GM23338 (cell line): ENCODE data around the gene CFAP299. TPM values are rescaled to one million over a fixed set of nuclear protein-coding genes. Genes with fewer than 3 reads are reported as not detected.

Experiments
- ATAC-seq: fragments of 200-7000 bp; cut with Tn5 transposase; 3 replicates; pipeline ENCODE4 v1.9.1; 2020
- DNase-seq: peaks from one replicate; pipeline ENCODE4 v3.0.0-alpha.2; 2015; ENCODE audit warnings: low spot score
- H2AFZ ChIP-seq: fragments of 200-600 bp; sonication (generic); 2 replicates; pipeline ENCODE4 v1.8.0; 2016; ENCODE audit warnings: antibody characterized with exemption, mild to moderate bottlenecking, moderate library complexity
- H3F3A ChIP-seq: fragments of 200-600 bp; sonication (generic); replicated peaks from 2 replicates; pipeline ENCODE4 v1.8.0; 2017; ENCODE audit warnings: antibody characterized with exemption, mixed run types, low read depth
- H3K27ac ChIP-seq: fragments of 200-600 bp; sonication (generic); 2 replicates; pipeline ENCODE4 v1.6.1; 2016; ENCODE audit warnings: low read depth
- H3K27me3 ChIP-seq: fragments of 200-600 bp; sonication (generic); 2 replicates; pipeline ENCODE4 v1.8.0; 2016; ENCODE audit warnings: mild to moderate bottlenecking, mixed run types, moderate library complexity; ENCODE audit not compliant: insufficient read depth
- H3K36me3 ChIP-seq: fragments of 200-600 bp; sonication (generic); 2 replicates; pipeline ENCODE4 v1.8.0; 2016; ENCODE audit warnings: mild to moderate bottlenecking; ENCODE audit not compliant: insufficient read depth
- H3K4me1 ChIP-seq: fragments of 200-600 bp; sonication (generic); 2 replicates; pipeline ENCODE4 v1.8.0; 2016; ENCODE audit warnings: mild to moderate bottlenecking, moderate library complexity; ENCODE audit not compliant: insufficient read depth
- H3K4me2 ChIP-seq: fragments of 200-600 bp; sonication (generic); 2 replicates; pipeline ENCODE4 v1.7.1; 2017; ENCODE audit warnings: mixed run types
- H3K4me3 ChIP-seq: fragments of 200-600 bp; sonication (generic); 2 replicates; pipeline ENCODE4 v1.6.1; 2016; ENCODE audit warnings: mixed run types
- H3K79me2 ChIP-seq: fragments of 200-600 bp; sonication (generic); replicated peaks from 2 replicates; pipeline ENCODE4 v1.8.0; 2017; ENCODE audit warnings: mild to moderate bottlenecking; ENCODE audit not compliant: insufficient read depth
- H3K9me2 ChIP-seq: fragments of 200-600 bp; sonication (generic); 2 replicates; pipeline ENCODE4 v1.8.0; 2017; ENCODE audit not compliant: insufficient read depth
- H4K20me1 ChIP-seq: fragments of 200-600 bp; sonication (generic); replicated peaks from 2 replicates; pipeline ENCODE4 v1.8.0; 2017; ENCODE audit warnings: mild to moderate bottlenecking; ENCODE audit not compliant: insufficient read depth
- H3K27ac Mint-ChIP-seq: 2 replicates; pipeline ENCODE4 v1.8.0; 2020; ENCODE audit warnings: inconsistent platforms, mild to moderate bottlenecking, moderate library complexity, mixed read lengths
- H3K27me3 Mint-ChIP-seq: 3 replicates; pipeline ENCODE4 v1.8.0; 2022; ENCODE audit warnings: low read depth, mild to moderate bottlenecking, moderate library complexity, mixed read lengths, inconsistent platforms; ENCODE audit not compliant: insufficient read depth, poor library complexity
- H3K36me3 Mint-ChIP-seq: 3 replicates; pipeline ENCODE4 v1.8.0; 2021; ENCODE audit warnings: low read depth, mild to moderate bottlenecking, inconsistent platforms, moderate library complexity, mixed read lengths
- H3K4me1 Mint-ChIP-seq: 3 replicates; pipeline ENCODE4 v1.8.0; 2020; ENCODE audit warnings: mild to moderate bottlenecking, inconsistent platforms, mixed read lengths
- H3K4me3 Mint-ChIP-seq: 3 replicates; pipeline ENCODE4 v1.8.0; 2021; ENCODE audit warnings: moderate library complexity, mild to moderate bottlenecking, inconsistent platforms, mixed read lengths
- H3K9me3 Mint-ChIP-seq: 3 replicates; pipeline ENCODE4 v1.8.0; 2020; ENCODE audit warnings: moderate library complexity, mild to moderate bottlenecking, inconsistent platforms, mixed read lengths
- CTCF ChIP-seq, 2 experiments: fragments of 200-600 bp in 1 of 2; sonication (generic) in 1 of 2; conservative IDR thresholded peaks; 2 replicates each; pipeline versions ENCODE4 v1.5.1 to v1.6.1; 2016 to 2017; ENCODE audit warnings: antibody characterized with exemption in 2 of 2, low read depth in 2 of 2, mild to moderate bottlenecking in 2 of 2, moderate library complexity in 1 of 2
- ETS1 ChIP-seq: IDR thresholded peaks from 2 replicates; pipeline ENCODE4 v1.6.1; 2016; ENCODE audit warnings: antibody characterized with exemption
- EZH2phosphoT487 ChIP-seq: fragments of 200-600 bp; sonication (generic); IDR thresholded peaks from one replicate; pipeline ENCODE4 v1.8.1; 2018; ENCODE audit warnings: antibody characterized with exemption; ENCODE audit not compliant: unreplicated experiment
- JUNB ChIP-seq: IDR thresholded peaks from one replicate; pipeline ENCODE4 v1.6.1; 2016; ENCODE audit warnings: antibody characterized with exemption; ENCODE audit not compliant: unreplicated experiment
- POLR2AphosphoS5 ChIP-seq: IDR thresholded peaks from 2 replicates; pipeline ENCODE4 v1.6.1; 2016; ENCODE audit warnings: antibody characterized with exemption, low read depth
- STAT1 ChIP-seq: IDR thresholded peaks from one replicate; pipeline ENCODE4 v1.6.1; 2016; ENCODE audit warnings: antibody characterized with exemption; ENCODE audit not compliant: unreplicated experiment
- ZNF114 ChIP-seq: fragments of 250-450 bp; sonication (Bioruptor Pico); IDR thresholded peaks from 2 replicates; pipeline ENCODE4 v1.5.0; 2020; ENCODE audit warnings: mild to moderate bottlenecking, moderate library complexity
- ZNF331 ChIP-seq: fragments of 250-450 bp; sonication (Bioruptor Pico); IDR thresholded peaks from 2 replicates; pipeline ENCODE4 v1.5.0; 2020; ENCODE audit warnings: low read depth, mild to moderate bottlenecking, moderate library complexity
- polyA plus RNA-seq: library from polyadenylated mRNA; unstranded; fragments of >200 nt; fragmentation: Nextera tagmentation; extraction: Ambion mirVana; gene quantifications from 2 replicates; pipeline ENCODE4 v1.2.1, GENCODE V29; 2016
- total RNA-seq: library from RNA; depleted of rRNA; stranded (reverse); fragments of >200 nt; shearing (Covaris generic); gene quantifications from 2 replicates; pipeline ENCODE4 v1.2.3, GENCODE V29; 2014

CFAP299 gene
- total and polyA plus RNA-seq, 2 experiments from 2014 or later: not detected

GRCh38 chr4:80484712-80485111, 149.2 kb downstream of the CFAP299 start:
- Histone ChIP-seq H3K4me1 (peaks cover 14% of the 10 kb centered on the region), H3K27ac (no peak overlapping the region), H3K36me3 (no peaks in the 10 kb centered on the region), H3K4me3 (no peak overlapping the region), H3K79me2 (no peaks in the 10 kb centered on the region), H3K4me2 (no peak overlapping the region), H3K27me3 (no peaks in the 10 kb centered on the region), H2AFZ (no peak overlapping the region), H3F3A (no peaks in the 10 kb centered on the region), H3K9me2 (peaks cover 6% of the 10 kb centered on the region; the same call in 1 of the 2 replicates), H4K20me1 (no peaks in the 10 kb centered on the region)
- no peaks in the 10 kb centered on the region for H3K36me3 Mint-ChIP-seq
- TF ChIP-seq ZNF114 (CRISPR knock-in tag) (no peak), ETS1 (no peak), EZH2phosphoT487 (no peak), POLR2AphosphoS5 (no peak), STAT1 (no peak), JUNB (no peak), CTCF (conservative IDR thresholded peaks at IDR 0.05; ENCODE audit: low read depth in 2 of 2) (no peak), ZNF331 (CRISPR knock-in tag) (no peak)
- ATAC-seq: no peak
- no peak for DNase-seq
- H3K4me1 Mint-ChIP-seq: peaks cover 11% of the 10 kb centered on the region
- H3K9me3 Mint-ChIP-seq: no peaks in the 10 kb centered on the region
- H3K27me3 Mint-ChIP-seq: no peaks in the 10 kb centered on the region
- no peak overlapping the region for H3K27ac Mint-ChIP-seq
- H3K4me3 Mint-ChIP-seq: no peak overlapping the region

- H3K4me1 ChIP-seq: peaks cover 14% of the 10 kb centered on the region
- H3K4me3 ChIP-seq: no peak overlapping the region
- no peaks in the 10 kb centered on the region for H3K36me3 ChIP-seq
- no peaks in the 10 kb centered on the region for H4K20me1 ChIP-seq
- no peak overlapping the region for H3K27ac ChIP-seq
- H3K79me2 ChIP-seq: no peaks in the 10 kb centered on the region
- peak overlapping the region; percentile 65 for H2AFZ ChIP-seq
- no peaks in the 10 kb centered on the region for H3F3A ChIP-seq
- Mint-ChIP-seq H3K27ac (peak overlapping the region; percentile 32; the same call in 1 of the 2 replicates), H3K4me1 (peaks cover 11% of the 10 kb centered on the region), H3K9me3 (no peaks in the 10 kb centered on the region), H3K4me3 (no peak overlapping the region), H3K36me3 (no peaks in the 10 kb centered on the region), H3K27me3 (no peaks in the 10 kb centered on the region)
- no peaks in the 10 kb centered on the region for H3K27me3 ChIP-seq
- H3K9me2 ChIP-seq: peaks cover 6% of the 10 kb centered on the region; the same call in 1 of the 2 replicates
- DNase-seq: peak; percentile 41
- TF ChIP-seq CTCF (conservative IDR thresholded peaks at IDR 0.05; ENCODE audit: low read depth in 2 of 2) (peak; percentile 17 to 55), POLR2AphosphoS5 (no peak)
- no peak overlapping the region for H3K4me2 ChIP-seq
- peak; percentile 64 for ATAC-seq
Measured at GRCh38 chr4:80486603-80487002, 151.1 kb downstream of the CFAP299 start.
